ENCODE measurements around the gene FBXO30.
A peak's percentile ranks its signal among the peaks of the same experiment; 100 is the strongest.

FBXO30 gene

DNA sequence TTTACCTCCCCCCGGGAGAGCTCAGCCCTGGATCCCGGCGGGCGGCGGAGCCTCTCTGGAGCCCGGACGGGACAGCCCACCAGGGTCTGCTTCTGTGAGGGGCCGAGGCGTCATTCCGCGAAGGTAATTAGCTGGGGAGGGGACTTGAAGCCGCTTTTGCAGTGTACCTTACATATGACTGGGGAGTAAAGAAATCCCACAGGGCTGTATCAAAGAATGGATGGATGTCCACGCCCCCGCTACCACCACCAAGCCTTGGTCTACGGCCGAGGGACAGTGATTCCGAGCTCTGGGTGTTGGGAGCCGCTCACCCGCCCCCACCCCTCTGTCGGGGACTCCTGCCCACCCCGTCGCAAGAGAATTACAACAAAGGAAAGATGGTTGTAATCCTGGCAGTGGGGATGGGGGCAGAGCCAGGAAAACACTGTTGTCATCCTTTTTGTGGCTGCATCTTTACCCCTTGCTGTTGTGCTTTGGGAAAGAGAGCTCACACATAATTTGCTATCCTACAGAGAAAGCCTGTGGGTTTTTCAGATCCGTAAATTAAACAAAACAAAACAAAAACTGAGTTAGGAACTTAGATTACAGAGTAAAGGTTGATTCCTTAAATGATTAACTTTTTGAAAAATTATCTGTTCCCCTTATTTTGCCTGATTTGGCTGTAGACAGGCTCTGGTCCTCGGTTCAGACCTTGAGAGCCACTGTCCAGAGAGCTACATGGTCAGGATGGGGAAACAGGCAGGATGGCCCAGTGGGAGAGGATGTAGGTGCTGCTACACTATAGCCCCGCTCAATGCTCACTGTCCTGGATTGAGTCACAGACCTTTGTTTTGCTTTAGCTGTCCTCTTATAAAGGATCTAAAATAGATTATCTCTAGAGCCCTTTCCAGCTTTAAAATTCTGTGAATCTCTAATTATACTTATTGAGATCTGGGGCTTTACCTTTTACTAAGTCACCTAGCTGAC is 997 bp upstream of the FBXO30 start:
- peak in 1 of 2 experiments; percentile 44 for DNase-seq

DNA sequence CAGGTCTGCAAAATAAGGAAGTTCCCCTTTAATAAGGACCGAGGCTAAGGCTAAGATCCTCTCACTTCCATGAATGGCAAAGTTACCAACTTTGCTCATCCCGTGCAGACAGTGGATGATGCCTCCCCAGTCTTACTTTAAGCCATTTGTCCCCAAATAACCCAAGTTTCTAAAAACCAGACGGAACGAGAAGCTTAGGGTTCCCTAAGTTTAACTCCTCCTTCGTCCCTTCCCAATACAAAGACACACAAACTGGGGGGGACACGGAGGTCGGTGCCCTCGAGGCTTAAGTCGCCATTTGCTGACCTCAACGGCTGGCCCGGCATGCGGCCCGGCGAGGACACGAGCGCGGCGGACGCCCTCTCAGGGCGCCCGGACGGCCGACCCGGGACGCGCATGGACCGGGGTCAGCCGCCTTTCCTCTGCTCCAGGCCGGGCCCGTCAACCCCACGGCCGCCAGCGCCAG is 527 bp downstream of the FBXO30 start:
- DNase-seq = peak in 1 of 2 experiments; percentile 70

DNA sequence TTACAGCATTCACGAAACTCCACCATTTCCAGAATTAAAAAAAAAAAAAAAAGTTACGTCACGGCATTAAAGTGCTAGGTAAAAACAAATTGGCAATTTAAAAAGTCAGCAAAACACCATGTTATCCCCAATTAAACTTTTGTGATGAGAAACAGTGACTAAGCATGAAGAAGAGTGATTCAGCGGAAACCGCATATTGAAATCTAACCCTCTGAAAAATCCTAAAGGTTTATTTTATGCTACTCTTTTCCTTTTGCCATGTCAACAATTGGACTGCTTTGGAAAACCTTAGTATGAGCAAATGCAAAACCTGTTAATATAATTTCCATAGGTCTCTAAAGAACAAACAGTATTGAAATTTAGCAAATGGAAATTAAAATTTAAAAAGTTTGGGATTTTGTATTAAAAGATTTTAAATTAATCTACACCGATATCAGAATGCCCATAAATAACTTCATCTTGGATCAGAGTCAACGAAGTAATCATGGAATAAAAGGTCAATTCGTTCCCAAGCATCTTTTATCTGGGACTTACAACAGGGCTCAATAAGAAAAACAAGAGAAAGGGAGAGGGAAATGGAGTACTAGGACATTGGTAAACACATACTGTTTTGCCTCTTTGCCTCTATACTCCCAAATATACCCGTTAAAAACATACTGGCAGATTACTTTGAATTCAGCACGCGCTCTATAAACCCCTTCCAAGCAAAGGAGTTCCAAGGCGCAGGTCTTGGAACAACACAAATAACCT is 1.1 kb downstream of the FBXO30 start:
- peak; percentile 59 to 74 for DNase-seq

DNA sequence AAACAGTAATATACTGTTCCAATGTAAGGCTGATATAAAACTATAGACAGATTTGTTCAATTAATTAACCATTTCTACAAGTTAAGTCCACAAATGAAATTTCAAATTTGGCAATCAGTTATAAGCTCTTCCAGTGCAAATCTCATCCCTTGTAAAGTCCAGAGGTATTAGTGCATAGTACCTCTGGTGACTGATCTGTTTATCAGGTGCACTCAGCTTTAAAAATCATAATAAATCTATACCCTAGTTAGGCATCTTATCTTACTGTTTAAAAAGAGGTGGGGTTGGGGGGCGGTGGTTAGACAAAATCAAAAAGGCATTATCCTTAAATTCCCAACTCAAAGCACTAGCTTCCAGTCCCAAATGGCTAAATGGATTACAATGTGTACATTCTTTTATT is 2.9 kb downstream of the FBXO30 start:
- no peak for DNase-seq

DNA sequence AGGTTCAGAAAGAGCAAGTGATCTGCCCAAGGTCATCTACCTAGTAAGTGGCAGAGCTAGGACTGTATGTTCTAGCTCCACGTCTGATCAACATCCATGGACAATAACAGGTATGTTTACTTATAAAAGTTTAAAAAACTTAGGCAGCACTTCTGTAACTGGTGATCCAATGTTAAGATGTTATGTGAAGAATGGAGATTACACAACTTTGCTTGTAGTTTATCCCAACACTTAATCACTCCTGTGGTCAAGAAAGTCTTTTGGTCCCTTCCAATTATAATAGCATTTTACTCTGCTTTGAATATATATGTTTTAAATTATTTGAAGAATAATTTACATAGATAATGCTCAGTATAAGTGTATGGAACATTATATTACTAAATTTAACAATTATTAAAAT is 4.8 kb downstream of the FBXO30 start:
- peak; percentile 16 to 21 for DNase-seq

DNA sequence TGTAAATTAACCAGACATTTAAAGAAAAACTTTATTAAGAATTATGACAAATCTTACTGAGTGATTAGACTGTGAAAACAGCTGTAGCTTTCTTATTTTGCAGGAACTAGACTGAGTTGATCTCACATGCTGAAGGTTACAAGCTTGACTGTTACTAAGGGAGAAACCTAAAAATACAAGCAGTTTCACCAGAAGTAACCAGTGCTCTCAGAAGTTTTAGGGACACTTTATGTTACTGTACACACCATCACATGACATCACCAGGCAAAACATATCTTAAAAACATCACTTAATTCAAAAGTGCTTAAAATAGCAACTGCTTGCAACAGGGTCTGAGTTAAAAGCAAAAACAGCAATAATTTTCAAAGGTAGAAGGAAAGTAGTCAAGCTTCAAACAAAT is 5.4 kb downstream of the FBXO30 start:
- no peak for DNase-seq

DNA sequence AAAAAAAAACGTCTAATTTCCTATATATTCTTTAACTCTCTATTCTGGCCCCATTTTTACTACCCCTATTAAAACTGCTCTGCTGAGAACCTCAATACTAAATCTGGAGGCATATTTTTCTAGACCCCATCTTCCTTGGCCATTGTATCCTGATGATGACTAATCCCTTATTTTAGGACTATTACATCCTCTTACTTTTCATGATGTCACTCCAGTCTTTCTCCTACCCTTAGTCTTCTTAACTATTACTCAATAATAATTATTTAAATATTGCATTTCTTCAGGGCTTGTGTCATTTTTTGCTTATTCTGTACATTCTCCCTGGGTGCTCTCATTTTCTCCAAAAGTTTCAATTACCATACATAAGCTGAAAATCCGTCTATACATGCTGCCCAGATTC is 6.4 kb downstream of the FBXO30 start:
- DNase-seq = no peak

DNA sequence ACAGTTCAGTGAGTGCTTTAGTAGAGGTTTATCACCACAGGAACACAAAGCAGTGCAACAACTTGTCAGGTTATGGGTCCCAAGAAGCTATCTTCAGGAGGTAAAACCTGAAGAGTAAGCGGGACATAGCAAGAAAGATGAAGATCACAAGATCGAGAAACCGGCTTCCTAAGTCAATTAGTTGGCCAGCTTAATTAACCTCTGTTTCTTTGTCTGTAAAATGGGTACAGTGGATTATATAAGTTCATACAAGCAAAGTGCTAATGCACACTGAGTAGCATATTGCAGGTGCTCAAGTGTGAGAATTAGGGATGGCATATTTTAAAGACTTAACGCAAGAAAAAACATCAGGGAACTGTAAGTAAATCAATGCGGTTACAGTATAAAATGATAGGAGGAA is 12.5 kb downstream of the FBXO30 start:
- no peak for DNase-seq

DNA sequence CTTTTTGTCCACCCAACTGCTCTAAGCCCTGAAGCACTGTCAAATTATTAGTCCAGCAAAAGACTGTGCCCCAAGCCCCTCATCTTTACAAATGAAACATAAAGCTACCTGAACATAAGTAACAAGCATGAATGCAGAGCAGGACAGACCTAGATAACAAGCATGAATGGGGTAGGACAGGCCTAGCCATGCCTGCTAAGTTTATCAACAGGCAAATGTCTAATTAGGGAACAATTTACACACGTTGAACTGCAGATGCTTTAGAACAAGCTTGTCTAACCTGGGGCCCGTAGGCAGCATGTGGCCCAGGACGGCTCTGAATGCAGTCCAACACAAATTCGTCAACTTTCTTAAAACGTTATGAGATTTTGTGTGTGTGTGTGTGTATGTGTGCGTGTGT is 13.6 kb downstream of the FBXO30 start:
- DNase-seq = peak in 1 of 2 experiments; percentile 21

DNA sequence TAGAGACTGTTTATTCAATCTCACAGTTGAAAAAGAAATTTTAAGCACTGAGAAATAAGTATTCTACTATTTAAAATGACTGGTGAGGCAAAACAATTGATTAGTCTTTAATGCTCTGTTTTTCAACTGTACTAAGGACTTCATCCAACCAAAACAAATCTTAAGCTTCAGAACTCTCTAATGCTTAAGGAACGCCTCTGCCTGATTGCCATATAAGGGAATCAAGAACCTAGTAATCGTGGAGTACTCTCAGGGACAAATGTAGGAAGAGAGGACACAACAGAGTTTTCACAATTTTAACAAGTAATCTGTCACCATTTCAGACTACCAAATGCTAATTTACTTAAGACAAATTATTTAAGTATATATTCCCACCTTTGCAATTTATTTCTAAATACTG is 16.1 kb downstream of the FBXO30 start:
- no peak for DNase-seq

DNA sequence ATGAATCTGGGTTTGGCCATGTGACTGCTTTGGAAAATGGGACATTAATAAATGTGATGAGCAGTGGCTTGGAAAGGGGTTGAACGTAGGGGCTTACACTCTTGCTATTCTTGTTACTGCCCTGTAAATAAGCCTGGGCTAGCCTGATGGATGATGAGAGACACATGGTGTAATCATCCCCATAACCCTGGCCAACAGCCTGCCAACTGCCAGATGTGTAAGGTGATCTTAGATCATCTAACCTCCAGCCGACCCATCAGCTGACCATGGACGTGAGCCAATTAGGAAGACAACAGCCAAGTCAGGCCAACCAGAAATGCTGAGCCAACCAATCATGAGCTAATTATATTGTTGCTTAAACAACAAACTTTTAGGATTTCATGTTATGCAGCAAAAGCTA is 25.2 kb downstream of the FBXO30 start:
- DNase-seq = no peak

DNA sequence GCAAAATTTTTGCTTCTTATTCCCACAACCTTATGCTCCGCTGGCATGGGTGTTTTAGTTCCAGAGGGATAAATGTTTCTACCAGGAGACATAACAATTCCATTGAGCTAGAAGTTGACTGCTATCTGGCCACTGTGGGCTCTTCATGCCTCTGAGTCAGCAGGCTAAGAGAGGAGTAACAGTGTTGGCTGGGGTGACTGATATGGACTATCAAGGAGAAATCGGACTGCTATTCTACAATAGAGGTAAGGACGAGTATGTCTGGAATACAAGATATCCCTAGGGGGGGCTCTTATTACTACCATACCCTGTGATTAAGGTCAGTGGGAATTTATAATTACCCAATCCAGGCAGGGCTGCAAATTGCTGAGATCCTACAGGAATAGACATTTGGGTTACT is 26.9 kb downstream of the FBXO30 start:
- no peak for DNase-seq

DNA sequence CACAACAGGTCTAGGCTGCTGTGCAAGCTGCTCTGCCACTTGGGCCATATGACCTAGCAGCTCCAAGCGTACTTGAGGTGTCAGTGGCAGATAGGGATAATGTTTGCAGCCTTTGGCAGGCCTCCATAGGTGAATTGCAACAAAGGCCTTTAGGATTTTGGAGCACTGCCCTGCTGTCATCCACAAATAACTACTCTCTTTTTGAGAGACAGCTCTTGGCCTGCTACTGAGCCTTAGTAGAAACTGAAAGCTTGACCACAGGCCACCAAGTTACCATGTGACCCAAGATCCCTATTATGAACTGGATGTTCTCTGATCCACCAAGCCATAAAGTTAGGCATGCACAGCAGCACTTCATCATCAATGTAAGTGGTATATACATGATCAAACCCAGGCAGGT is 29.9 kb downstream of the FBXO30 start:
- DNase-seq = no peak

DNA sequence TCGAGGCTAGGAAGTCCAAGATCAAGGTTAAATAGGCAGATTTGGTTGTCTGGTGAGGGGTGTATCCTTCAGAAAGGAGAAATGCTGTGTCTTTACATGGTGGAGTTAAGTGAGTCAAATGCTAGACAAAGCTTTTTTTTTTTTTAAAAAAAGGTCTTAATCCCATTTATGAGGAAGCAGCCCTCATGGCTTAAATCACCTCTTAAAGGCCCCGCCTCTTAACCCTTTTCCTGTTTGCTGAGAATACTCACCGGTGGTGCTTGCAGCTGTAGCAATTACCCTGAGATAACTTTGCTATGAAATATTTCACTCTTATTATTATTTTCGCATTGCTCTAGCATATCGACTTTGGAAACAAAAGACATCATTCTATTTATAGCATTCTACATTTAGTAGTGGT is 30.8 kb downstream of the FBXO30 start:
- DNase-seq = no peak

DNA sequence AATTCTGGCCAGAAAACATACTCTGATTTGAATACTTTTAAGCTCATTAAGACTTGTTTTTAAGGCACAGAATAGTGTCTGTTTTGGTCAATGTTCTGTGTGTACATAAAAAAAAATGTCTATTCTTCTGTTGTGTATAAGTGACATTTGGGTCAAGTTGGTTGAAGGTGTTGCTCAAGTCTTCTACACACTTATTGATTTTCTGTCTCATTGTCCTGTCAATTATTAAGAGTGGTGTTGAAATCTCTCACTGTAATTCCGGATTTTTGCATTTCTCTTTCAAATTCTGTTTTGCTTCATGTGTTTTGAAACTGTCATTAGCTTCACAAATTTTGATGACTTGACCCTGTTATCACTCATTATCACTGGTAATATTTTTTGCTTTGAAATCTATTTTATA is 41.7 kb downstream of the FBXO30 start:
- DNase-seq = no peak

DNA sequence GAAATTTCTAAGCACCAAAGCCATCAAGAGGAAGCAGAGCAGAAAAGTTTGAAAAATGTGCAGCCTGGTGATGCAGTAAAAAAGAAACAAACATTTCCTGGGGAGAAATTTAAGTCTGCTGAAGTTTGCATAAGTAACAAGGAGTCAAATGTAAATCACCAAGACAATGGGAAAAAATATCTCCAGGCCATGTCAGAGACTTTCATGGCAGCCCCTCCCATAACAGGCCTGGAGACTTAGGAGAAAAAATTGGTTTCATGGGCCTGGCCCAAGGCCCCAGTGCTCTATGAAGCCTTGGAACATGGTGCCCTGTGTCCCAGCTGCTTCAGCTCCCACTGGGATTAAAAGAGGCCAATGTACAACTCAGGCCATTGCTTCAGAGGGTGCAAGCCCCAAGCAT is 49.1 kb downstream of the FBXO30 start:
- DNase-seq = no peak

DNA sequence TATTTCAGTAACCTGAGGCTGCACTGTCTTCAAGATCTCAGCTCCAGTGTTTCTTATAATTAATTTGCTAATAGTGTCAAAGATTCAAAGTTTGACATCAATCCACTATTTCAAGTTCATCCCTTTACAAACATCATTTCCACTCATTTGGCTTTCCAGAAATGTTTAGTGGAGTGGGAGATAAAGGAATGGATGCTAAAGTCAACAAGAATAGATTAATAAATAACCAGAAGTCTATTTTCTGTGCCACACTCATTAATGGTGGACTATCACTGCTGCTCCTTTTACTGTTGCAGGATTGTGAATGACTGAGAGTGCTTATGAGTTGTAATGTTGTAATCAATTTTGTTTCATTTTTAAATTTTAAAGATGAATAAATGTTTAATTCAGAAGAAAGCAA is 50.9 kb downstream of the FBXO30 start:
- no peak for DNase-seq

DNA sequence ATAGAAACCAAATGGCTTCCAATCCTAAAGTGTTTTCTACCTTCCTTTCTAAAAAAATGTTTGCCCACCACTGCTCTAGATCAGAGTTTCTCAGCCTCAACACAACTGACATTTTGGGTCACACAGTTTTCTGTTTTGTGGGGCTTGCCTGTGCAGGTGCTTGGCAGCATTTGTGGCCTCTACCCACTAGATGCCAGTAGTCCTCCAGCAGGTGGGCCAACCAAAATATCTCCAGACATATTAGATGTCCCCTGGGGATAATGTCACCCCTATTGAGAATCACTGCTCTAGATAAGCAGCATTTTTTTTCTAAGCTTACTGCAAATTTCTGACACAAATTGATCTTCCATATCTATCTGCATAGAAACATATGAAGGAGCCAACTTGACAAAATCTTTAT is 53.0 kb downstream of the FBXO30 start:
- DNase-seq = no peak

DNA sequence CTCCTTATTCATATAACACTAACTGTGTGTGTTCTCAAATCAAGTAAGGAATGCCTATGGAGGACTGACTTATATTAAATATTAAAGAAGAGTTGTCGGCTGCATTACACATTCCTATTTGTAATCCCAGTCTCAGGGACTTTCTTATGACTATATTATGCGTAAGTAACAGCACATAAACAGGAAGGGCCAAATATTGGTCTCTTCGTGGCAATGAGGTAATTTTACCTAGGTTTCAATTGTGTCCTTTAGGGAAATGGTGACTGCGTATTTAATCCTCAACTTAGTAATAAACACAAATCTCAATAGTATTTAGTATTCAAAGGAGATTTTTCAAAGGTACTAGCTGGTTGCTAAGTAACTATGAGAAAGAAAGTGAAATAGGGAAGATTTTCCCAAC is 56.5 kb downstream of the FBXO30 start:
- DNase-seq = no peak

DNA sequence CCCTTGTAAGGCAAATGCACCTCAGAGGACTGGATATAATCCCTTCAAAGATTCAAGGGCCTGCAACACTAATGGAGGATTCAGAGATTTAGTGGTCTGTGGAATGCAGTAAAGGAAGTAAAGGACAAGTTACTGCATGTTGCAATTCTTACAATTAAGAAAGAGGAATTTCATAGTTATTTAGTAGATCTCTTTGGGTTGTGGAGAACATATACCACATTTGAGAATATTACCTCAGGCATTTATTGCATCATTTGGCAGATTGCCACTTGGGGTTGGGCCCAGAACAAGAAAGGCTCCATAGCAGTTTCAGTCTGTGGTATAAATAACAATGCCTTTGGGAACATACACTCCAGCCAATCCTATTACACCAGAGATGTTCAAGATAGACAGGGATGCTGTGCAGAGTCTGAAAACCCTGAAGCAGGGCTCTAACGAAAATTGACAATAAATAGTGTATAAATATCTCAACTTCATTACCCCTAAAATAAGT is 58.4 kb downstream of the FBXO30 start:
- peak; percentile 96 for DNase-seq

DNA sequence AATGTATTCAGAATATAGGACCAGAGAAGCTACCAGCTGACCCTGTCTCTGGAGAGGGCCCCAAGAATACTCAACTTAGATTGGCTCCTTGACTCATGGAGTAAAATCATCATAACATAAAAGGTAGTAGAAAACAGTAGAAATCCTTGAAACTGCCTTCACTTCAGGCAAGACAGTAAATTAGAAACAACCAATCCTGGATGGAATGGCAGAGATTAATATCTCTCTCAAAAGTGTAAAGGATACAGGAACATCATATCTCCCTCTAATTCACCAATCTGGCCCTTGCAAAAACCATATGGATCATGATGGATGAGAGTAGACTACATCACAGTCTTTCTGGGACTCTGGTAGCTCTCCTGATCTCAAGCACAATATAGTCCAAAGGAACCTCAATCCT is 58.9 kb downstream of the FBXO30 start:
- DNase-seq = no peak

DNA sequence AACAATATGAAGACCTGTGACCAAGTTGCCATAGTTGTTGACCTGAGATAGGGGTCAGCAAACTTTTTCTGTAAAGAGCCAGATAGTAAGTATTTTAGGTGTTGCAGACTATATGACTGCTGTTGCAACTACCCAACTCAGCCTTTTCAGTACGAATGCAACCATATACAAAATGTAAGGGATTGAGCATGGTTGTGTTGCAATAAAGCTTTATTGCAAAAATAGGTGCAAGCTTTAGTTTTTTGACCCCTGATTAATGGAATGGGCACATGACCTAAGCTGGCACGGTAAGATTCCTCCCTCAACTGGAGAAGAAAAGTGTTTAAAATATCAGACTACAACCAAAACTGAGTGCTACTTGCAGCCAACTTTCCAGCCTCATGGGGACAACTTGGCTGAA is 62.0 kb downstream of the FBXO30 start:
- no peak for DNase-seq

DNA sequence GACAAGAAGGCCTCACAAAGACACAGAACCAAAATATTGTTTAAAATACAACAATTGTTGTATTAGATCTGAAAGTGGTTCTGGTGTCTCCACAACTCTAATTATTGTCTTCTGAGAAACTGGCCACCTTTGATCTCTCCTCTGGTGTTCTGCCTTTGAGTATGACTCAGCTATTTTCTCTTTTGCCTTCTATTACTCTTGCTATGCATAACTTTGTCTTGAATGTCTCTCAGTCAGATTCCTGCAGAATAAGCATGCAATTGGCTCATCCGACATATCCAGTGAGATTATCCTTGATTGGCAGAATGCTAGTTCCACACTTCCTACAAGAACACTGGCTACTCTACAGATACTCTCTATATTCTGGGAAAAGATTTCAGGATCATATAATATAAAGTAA is 65.0 kb downstream of the FBXO30 start:
- DNase-seq = peak; percentile 54 to 69

DNA sequence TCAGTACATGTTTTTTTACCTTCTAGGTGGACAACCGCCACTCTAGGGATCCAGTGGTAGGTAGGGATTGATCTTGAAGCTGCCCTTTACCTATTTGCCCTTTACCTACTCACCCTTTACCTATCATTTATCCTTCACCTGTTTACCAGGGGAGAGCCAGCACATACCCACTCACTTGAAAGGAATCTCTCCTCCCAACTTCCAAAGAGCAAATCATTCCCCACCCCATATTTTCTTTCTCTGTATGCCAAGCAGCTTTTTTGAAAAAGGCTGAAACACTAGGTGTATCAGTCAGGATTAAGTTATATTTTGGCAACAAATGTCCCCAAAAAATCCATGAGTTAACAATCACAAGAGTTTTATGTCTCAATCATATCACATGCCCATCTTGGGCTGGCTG is 68.7 kb downstream of the FBXO30 start:
- DNase-seq = no peak

Measured in AML-193 (cell line).